K562 (cell line): Measurements from ENCODE around the gene DCLK2.

ENCODE experiments used
- CUX1 ChIP-seq: fragments of 200-800 bp; sonication (Bioruptor generic); IDR thresholded peaks from 2 replicates; pipeline ENCODE4 v1.6.1; 2016; ENCODE audit warnings: missing genetic modification characterization, missing compliant biosample characterization
- ETV6 ChIP-seq, 3 experiments: fragments of 150-350 bp in 1 of 3; sonication (generic) in 1 of 3; formaldehyde crosslinking in 1 of 3; IDR thresholded peaks; 2 replicates each; pipeline versions ENCODE4 v1.6.1 to v1.8.0; 2014 to 2022; ENCODE audit warnings: borderline replicate concordance in 2 of 3, low read depth in 2 of 3, antibody characterized with exemption in 1 of 3, low read length in 1 of 3, mild to moderate bottlenecking in 1 of 3, missing genetic modification reagents in 1 of 3
- MECOM ChIP-seq: fragments of 250-450 bp; sonication (Bioruptor Pico); IDR thresholded peaks from 2 replicates; pipeline ENCODE4 v1.8.0; 2022; ENCODE audit warnings: inconsistent platforms
- PREB ChIP-seq: sonication (generic); formaldehyde crosslinking; IDR thresholded peaks from 2 replicates; pipeline ENCODE4 v1.8.1; 2023; ENCODE audit warnings: mild to moderate bottlenecking, missing genetic modification reagents
- ZNF143 ChIP-seq: sonication (generic); formaldehyde crosslinking; IDR thresholded peaks from 2 replicates; pipeline ENCODE4 v1.9.0; 2022; ENCODE audit warnings: mild to moderate bottlenecking, missing genetic modification reagents

GRCh38 chr4:150218447-150218846 is 140.2 kb downstream of the DCLK2 start:
- TF ChIP-seq MECOM (CRISPR knock-in tag) (no peak), ZNF143 (CRISPR knock-in tag) (no peak), PREB (CRISPR knock-in tag) (no peak), ETV6 (IDR thresholded peaks at IDR 0.05; ENCODE audit: borderline replicate concordance in 1 of 2, low read depth in 2 of 2, low read length in 1 of 2) (no peak), ETV6 (CRISPR knock-in tag; IDR thresholded peaks at IDR 0.05; ENCODE audit: borderline replicate concordance) (no peak), CUX1 (CRISPR knock-in tag) (no peak)
